A204.1 (cell line): ENCODE measurements around the gene NHERF1.

Experiments used
- FAIRE-seq: peaks from 2 replicates; lab custom pipeline; 2012; peaks lifted over from hg19 to GRCh38; lab: Jason Lieb, UNC

Gene NHERF1

GRCh38 chr17:74810699-74811485, 62.5 kb downstream of the NHERF1 start:
- no peak for FAIRE-seq

- no peak for FAIRE-seq
Observed at GRCh38 chr17:74812109-74813009, 63.9 kb downstream of the NHERF1 start.

- no peak for FAIRE-seq
Observed at GRCh38 chr17:74814453-74814852, 66.0 kb downstream of the NHERF1 start.

- FAIRE-seq, result no peak
Observed at GRCh38 chr17:74815067-74815466, 66.6 kb downstream of the NHERF1 start.

GRCh38 chr17:74815550-74816370, 67.3 kb downstream of the NHERF1 start:
- no peak for FAIRE-seq

- FAIRE-seq, result no peak
Observed at GRCh38 chr17:74816905-74817620, 68.6 kb downstream of the NHERF1 start.

- no peak for FAIRE-seq
Observed at GRCh38 chr17:74818291-74818938, 70.0 kb downstream of the NHERF1 start.
